NCI-H2196 treated with DMSO at 0.1 percent for 48 hours (cell line): ENCODE results near the gene MAP1LC3A.
"Not testable (repeated sequence)": the region's sequence is repeated elsewhere in the genome, so short reads cannot be mapped to it uniquely, and the experiment has no call there.

ENCODE experiments used
- DNase-seq: peaks from one replicate; lab custom pipeline; 2025; ENCODE audit not compliant: unreplicated experiment; lab: John Stamatoyannopoulos, UW

MAP1LC3A gene

DNA sequence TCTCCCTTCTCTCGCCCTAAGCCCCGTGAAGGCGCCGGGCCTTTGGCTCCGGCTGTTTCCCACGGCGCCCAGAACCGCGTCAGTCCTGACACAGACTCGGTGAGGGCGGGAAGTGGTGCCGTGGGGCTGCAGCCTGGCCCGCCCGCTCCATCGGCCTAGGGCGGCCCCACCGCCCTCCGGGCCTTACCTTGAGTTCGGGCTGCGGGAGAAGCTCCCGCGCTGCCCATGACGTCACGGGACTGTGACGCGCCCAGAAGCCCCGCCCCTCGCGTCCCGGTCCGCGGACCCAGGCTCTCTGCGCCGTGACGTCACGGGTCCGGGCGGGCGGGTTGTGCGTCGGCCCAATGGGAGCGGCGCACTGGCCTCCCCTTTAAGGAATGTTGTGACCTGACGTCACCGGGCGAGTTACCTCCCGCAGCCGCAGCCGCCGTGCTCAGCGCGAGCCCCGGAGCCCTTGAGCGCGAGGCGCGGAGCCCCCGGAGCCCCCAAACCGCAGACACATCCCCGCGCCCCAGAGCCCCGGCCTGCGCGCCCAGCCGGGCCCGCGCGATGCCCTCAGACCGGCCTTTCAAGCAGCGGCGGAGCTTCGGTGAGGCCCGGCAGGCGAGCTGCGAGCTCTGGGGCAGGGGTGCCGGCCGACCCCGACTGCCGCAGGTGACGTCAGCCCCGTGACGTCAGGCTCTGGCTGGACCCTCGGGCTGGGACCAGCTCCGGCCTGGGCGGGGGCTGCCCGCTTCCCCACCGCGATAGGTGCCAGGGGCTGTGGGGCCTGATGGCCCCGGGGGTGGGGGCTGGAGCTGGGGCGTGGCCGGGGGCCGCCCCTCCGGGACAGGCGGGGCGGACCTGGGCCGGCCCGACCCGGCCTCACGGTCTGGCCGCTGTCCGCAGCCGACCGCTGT, at the start of gene MAP1LC3A:
Gene MAP1LC3A, plus strand, starts transcription at position 399 of the 899 bp plus-strand sequence. Its CDS starts 151 bp downstream, at position 550.
- DNase-seq, result peak; percentile 75

DNA sequence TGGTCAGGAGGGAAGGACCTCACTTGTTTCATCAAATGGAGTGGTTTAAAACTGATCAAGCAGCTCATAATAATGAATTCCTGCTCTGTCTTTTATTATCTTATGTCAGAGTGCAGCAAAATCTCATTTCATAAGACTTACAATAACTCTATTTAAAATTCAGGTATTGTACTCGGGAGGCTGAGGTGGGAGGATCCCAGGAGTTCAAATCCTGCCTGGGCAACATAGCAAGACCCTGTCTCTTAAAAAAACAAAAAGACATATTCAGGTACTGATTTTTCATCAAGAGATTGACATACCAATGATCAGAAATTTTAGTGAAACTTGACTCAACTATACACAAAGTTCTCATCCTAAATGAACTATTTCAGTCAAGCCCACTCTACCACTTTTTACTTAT, 47.9 kb upstream of the MAP1LC3A start:
- no peak for DNase-seq

DNA sequence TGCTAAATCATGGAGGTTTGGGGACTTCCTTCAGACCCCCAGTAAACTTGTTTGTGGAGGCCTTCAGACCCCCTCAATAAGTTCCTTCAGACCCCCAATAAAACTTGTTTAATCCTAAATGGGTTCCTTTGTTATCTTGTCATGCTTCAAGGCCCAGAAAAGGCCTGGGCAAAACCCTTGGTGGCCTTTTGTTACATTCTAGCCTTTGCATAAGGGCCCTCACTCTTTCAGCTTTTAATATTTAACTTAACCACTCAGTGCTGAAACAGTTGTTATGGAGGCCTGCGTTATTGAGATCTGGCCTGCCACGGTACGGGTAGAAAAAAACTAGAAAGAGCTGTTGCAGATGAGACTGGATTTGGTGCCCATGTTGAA, 46.6 kb upstream of the MAP1LC3A start:
- no peak for DNase-seq

DNA sequence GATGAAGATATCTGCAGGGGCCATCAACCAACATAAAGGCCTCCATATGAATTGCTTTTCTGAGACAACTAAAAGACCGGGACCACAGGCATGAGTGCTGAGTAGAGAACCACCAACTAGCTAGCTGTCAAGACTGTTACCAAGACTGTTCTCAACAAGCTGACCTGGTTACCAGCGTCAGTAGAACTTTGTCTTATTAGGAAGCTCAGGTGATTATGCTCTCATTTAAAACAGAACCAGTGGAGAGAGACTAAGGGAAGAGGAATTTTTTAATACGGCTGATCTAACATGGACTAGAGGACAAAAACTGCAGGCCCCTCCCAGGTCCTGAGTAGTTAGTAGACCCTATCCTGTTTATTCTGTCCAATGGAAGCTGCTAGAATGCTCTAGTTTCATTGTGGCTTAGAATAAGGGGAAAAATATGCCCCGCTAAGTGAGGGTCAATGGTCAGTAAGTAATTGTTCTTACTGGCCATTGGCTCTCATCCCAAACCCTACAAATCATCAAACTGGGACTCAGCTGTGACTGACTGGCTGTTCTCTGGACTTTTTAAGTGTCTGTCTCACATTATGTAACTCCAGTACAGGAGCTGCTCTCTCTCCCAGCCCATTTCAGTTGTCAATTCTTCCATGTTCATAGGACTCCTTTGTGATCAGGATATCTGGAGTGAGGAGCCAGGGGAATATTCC, 46.1 kb upstream of the MAP1LC3A start:
- DNase-seq, result no peak

DNA sequence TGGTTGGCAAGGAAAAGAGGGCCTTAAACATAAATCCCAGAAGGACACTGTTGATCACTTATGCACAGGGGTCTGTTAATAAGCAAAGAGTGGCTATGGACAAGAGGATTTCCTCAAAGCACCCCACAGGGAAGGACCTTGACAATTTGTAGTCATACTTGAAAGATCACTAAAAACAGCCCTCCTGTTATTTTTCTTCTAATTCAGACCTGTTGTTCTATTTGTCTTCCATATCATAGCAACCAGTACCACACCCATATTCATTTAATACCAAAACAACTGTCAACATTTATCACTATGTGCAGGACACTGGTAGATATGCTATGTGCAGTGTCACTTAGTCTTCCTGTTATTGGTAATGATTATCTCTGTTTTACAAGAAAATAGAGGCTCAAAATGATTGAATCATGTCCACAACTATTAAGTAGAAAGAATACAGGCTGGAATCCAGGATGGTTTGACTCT, 45.5 kb upstream of the MAP1LC3A start:
- DNase-seq, result no peak

DNA sequence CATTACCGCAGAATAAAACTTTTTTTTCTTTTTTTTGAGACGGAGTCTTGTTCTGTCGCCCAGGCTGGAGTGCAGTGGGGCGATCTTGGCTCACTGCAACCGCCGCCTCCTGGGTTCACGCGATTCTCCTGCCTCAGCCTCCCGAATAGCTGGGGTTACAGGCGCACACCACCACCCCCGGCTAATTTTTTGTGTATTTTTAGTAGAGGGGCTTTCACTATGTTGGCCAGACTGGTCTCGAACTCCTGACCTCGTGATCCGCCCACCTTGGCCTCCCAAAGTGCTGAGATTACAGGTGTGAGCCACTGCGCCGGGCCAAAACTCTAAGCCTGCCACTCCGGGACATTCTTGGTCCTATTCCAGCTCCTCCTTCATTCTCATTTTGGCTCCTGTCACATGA, 44.5 kb upstream of the MAP1LC3A start:
- not testable (repeated sequence) for DNase-seq

DNA sequence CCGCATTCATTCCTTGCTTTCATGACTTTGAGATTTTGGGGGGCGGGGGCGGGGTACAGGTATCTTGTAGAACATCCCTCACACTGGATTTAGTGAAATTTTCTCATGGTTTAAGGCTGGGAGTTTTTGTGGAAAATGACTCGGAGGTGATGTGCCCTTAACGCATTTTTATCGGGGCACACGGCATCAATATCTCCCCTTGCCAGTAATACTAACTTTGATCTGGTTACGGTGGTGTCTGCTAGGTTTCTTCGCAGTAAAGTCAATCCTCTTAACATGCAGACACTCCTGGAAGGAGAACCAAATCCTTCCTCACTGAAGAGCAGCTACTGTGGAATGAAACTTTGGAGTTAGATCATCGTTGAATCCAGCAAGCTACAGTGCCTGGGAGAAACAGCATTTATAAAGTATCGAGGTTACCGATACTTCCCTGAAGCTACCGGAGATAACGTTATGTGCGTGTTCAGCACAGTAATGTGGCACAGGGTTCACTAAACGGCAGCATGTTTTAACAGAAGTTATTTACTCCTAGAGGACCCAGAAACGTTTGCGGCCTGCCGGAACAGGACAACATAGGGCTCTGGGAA, 43.5 kb upstream of the MAP1LC3A start:
- DNase-seq, result no peak

DNA sequence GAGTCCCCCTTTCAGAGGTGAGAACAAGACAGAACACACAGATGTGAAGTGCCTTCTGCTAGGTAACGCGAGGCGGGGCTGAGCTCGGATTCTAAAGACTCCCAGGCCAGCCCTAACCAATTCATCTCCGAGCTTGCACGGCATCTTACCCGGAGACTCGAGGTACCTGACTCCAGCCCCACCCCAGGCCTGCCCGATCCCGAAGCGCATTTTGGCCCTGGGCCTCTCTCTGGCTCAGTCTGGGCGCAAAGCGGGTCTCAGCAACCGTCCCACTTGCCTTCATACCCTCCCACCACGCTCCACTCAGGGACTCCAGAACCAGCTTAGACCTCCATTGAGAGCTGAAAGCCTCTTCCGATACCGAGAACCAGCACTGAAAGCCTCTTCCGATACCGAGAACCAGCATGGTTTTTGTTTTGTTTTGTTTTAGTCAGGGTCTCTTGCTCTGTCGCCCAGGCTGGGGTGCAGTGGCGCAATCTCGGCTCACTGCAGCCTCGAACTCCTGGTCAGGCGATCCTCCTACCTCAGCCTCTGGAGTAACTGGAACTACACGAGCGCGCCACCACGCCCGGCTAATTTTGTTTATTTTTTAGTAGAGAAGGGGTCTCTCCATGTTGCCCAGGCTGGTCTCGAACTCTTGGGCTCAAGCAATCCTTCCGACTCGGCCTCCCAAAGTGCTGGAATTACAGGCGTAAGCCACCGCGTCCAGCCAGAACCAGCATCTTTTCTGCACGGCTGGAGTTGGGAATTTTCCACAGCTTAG, 42.9 kb upstream of the MAP1LC3A start:
- DNase-seq, result peak; percentile 74

DNA sequence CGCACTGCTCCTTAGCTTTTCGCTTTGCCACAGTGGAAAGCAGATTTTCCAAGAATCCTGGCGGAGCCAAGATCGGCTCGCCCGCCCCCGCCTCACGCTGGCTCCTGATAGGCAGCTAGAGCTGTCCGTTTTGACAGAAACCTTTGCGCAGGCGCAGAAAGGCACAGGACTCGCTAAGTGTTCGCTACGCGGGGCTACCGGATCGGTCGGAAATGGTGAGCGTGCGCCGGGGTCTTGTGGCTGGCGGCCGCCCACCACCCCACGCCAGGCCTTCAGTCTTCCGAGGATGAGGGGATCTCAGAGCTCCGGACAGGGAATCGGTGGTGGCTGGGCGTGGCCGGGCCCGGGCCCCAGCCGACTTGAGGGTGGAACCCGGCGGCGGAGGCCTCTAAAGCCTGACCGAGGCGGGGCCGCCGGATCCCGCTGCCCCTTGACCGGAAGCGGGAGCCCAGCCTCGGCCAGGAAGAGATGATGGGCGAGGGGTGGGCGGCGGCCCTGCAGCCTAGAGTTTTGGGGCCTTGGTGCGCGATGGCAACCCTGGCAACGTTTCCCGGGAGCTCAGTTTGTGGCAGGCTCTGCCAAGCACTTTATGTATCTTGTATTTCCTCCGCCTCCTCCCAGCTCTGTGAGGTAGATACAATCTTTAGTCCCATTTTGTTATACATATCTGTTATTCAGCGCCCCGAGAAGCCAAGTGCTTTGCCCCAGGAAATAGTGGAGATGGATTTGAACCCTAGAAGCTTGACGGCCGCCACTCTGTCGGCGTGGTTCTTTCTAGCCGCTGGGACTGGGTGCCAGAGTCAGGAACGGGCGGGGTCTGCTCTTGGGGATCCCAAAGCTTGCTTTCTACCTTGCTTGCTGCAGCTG, 42.0 kb upstream of the MAP1LC3A start, which contains the start of gene DYNLRB1:
Gene DYNLRB1, plus strand, starts transcription at position 176 of the 867 bp plus-strand sequence. Its CDS starts 37 bp downstream, at position 213.
- DNase-seq, result peak; percentile 78

DNA sequence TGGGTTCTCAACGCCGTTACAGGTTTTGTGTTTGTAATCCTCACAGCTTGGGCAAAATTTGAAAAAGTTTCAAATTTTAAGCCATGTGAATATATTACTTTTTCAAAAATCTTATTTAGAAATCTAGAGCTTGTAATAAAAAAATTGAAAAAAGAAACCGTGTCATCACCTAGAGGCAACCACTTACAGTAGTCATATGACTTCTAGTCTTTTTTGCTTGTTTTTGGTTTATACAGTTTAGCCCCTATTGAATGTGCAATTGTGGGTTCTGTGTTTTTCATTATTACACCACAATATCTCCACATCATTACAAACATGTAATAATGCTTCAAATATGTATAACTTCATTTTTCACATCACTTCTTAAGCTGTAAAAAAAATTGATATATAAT, 41.4 kb upstream of the MAP1LC3A start:
- no peak for DNase-seq

DNA sequence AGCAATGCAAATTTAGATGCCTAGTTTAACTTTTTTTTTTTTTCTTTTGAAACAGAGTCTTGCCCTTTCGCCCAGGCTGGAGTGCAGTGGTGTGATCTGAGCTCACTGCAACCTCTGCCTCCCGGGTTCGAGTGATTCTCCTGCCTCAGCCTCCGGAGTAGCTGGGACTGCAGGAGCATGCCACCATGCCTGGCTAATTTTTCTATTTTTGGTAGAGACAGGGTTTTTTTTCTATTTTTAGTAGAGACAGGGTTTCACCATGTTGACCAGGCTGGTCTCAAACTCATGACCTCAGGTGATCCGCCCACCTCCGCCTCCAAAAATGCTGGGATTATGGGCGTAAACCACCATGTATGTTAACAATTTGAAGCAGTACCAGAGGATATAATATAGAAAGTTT, 39.7 kb upstream of the MAP1LC3A start:
- DNase-seq, result not testable (repeated sequence)

DNA sequence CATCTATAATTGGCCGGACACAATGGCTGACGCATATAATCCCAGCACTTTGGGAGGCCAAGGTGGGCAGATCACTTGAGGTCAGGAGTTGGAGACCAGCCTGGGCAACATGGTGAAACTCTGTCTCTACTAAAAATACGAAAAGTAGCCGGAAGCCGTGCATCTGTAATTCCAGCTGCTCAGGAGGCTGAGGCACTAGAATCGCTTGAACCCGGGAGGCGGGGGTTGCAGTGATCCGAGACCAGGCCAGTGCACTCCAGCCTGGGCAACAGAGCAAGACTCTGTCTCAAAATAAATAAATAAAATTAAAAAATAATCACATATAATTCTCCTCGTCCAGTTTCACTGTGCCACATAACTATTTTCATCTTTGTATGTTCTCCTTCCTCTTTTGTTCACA, 38.7 kb upstream of the MAP1LC3A start:
- DNase-seq, result not testable (repeated sequence)

DNA sequence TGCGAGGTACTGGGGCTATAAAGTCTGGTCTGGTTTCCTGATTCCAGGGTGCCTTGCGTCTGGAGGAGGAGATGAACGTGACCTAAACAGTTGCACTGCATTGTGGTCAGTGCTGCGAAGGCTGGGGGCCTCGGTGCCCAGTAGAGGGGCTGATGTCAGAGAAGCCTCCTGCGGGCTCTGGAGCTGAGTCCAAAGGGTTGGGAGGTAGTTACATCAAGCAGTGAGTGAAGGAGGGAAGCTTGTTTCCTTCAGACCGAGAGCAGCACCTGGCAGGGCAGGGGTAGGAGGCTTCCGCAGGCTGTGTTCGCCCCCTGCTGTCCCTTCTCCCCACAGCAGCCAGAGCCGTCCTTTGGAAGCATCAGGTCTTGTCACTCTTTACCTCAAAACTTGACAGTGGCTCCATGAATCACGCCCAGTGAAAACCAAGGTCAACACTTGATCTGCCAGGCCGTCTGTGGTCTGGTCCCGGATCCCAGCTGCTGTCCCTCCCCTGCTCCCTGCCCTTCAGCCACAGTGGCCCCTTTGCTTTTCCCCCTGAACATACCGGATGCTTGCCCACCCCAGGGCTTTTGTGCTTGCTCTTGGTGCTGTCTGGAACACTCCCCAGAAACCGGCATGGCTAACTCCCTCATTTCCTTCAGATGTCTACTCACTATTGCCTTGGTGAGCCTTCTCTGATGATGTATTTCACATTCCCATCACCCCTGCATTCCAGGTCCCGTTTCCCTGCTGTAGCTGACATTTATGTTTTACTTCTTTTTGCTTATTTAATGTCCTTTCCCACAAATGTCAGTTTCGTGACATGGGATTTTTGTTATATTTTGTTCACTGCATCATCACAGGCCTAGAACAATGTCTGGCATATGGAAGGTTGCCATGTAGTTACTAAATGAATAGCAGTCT, 35.3 kb upstream of the MAP1LC3A start:
- peak; percentile 42 for DNase-seq

DNA sequence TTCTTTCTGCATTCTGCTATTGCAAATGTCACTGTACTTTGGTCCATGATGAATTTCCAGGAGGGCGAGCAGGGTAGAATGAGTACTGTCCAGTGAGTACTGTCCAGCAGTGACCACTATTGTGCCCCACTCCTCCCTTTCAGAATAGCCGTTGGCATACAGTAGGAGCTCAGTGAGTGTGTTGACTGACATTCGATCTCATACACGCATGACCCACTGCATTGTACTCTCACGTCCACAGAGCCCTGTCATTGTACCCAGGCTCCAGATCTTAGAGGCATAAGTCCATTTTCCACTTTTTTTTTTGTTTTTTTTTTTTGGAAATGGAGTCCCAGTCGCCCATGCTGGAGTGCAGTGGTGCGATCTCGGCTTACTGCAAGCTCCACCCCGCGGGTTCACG, 34.1 kb upstream of the MAP1LC3A start:
- no peak for DNase-seq

DNA sequence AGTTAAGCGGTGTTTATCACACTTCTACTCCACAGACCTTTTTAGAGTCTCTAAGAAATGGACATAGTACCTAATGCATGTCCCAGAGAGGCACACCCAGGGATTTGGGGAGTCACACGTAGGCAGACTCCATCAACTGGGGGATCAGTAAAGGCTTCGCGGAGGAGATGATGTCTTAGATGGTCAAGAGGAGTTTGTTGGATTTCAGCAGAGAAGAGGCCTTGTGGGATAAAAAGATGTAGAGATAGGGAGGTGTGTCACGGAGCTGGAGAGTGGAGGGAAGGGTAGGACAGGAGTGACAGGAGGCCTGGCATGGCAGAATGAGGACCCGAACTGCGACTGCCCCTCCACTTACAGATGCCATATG, 33.2 kb upstream of the MAP1LC3A start:
- no peak for DNase-seq

DNA sequence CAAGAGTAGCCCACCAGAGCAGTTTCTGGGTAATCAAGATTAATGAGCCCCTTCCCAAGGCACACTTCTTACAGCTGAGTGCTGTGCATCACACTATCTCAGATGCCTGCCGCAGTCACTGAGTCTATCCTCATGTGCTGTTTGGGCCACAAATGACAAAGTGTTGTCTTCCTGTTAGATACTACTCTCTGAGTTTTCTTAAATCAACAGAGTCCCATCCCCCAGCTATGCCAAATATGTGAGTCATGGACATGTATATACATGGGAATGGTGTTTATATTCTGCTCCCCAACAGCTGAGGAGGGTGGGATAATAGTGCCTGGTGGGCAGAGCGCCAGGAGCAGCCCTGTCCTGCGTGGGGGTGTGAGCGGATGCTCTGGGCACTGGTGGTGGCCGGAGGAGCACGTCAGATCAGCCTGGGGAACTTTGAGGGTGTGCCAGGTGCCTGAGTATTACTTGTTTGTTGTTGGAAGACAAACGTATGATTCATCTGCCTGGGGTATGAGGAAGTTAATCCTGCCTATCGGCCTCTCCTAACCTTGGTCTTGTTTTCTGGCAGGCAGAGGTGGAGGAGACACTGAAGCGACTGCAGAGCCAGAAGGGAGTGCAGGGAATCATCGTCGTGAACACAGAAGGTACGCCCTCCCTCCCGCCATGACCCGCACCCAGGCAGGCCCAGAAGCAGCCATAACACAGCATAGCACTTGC, 32.7 kb upstream of the MAP1LC3A start:
- peak; percentile 94 for DNase-seq

DNA sequence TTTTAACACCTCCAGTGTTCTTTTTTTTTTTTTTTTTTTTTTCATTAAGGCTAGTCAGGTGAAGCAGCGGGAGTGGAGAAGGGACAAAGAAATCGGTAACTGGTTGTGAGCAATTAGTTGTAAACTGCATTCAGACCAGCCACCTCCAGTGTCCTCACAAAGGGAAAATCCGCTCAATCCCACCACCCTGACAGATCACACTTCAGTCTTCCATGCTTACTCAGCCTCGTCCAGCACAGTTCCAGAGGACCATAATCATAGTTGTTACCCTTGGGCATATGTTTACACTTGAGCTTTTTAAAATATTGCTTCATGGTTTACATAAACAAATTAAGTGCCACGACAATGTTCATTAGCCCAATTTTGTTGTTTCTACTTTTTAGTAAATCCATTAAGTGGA, 32.1 kb upstream of the MAP1LC3A start:
- DNase-seq, result no peak

DNA sequence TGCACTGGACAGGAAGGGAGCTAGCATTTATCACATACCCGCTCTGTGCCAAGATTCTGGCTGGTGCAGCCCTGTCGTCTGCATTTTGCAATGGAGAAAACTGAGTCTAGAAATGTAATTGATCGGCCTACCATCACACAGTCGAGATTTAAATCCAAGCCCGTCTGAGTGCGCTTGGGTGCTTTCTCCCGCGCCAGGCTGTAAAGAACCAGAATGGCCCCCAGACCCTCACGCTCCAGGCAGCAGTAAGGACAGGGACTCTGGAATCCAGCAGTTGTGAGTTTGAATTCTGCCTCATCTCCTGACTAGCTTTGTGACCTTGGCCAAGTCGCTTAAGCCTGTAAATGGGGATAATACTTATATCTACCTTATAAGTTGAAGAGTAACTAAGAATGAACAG, 31.5 kb upstream of the MAP1LC3A start:
- no peak for DNase-seq
